Stomach (tissue), 4 donors: ENCODE data around the gene SSR1.

Source experiments
- EP300 ChIP-seq: sonication (generic); formaldehyde crosslinking; IDR thresholded peaks from one replicate; pipeline ENCODE4 v1.6.1; 2017; ENCODE audit warnings: antibody characterized with exemption
- POLR2A ChIP-seq, 4 donors: fragments of 450-650 bp; IDR thresholded peaks; one replicate each; pipeline ENCODE4 v1.6.1; 2016; ENCODE audit warnings: antibody characterized with exemption in 4 of 4, control low read depth in 2 of 4, mild to moderate bottlenecking in 1 of 4, moderate library complexity in 1 of 4
- POLR2AphosphoS5 ChIP-seq, 3 donors: sonication (generic); formaldehyde crosslinking; IDR thresholded peaks; one replicate each; pipeline ENCODE4 v1.6.1; 2016; ENCODE audit warnings: antibody characterized with exemption in 3 of 3
- TF ChIP-seq, protein P1 (sequence below), 7 experiments: fragments of 450-650 bp in 4 of 7; fragments of 200-600 bp in 3 of 7; sonication (generic) in 3 of 7; IDR thresholded peaks; one replicate each; pipeline ENCODE4 v1.5.1; 2016 to 2019; ENCODE audit warnings: antibody characterized with exemption in 7 of 7, control low read depth in 2 of 7, mild to moderate bottlenecking in 1 of 7

GRCh38 chr6:7312616-7313504 is at the start of gene SSR1:
- TF ChIP-seq POLR2AphosphoS5 (IDR thresholded peaks at IDR 0.05): peak; percentile 90 to 98 (median 93)
- peak in 1 of 4 donors; percentile 55 for TF ChIP-seq POLR2A (IDR thresholded peaks at IDR 0.05)
- TF ChIP-seq, protein P1, sequence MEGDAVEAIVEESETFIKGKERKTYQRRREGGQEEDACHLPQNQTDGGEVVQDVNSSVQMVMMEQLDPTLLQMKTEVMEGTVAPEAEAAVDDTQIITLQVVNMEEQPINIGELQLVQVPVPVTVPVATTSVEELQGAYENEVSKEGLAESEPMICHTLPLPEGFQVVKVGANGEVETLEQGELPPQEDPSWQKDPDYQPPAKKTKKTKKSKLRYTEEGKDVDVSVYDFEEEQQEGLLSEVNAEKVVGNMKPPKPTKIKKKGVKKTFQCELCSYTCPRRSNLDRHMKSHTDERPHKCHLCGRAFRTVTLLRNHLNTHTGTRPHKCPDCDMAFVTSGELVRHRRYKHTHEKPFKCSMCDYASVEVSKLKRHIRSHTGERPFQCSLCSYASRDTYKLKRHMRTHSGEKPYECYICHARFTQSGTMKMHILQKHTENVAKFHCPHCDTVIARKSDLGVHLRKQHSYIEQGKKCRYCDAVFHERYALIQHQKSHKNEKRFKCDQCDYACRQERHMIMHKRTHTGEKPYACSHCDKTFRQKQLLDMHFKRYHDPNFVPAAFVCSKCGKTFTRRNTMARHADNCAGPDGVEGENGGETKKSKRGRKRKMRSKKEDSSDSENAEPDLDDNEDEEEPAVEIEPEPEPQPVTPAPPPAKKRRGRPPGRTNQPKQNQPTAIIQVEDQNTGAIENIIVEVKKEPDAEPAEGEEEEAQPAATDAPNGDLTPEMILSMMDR (IDR thresholded peaks at IDR 0.05): no peak
- TF ChIP-seq EP300: no peak
